Cardiac fibroblast (primary cell): ENCODE data around the gene SUSD3.

Experiments used
- DNase-seq, 2 donors: peaks; one replicate each; pipeline versions ENCODE4 v3.0.0 to v3.0.0-alpha.2; 2010; ENCODE audit warnings: low read depth in 2 of 2
- H3K4me3 ChIP-seq, 2 donors: replicated peaks in 1 of 2; 1 replicate in 1 of 2; 2 replicates in 1 of 2; pipeline ENCODE4 v1.5.1; 2011; ENCODE audit warnings: low read depth in 2 of 2, low read length in 2 of 2, mild to moderate bottlenecking in 2 of 2, moderate library complexity in 1 of 2
- CTCF ChIP-seq: IDR thresholded peaks from one replicate; pipeline ENCODE4 v1.5.1; 2011; ENCODE audit warnings: low read depth, mild to moderate bottlenecking, low read length, inconsistent platforms

The SUSD3 gene

DNA sequence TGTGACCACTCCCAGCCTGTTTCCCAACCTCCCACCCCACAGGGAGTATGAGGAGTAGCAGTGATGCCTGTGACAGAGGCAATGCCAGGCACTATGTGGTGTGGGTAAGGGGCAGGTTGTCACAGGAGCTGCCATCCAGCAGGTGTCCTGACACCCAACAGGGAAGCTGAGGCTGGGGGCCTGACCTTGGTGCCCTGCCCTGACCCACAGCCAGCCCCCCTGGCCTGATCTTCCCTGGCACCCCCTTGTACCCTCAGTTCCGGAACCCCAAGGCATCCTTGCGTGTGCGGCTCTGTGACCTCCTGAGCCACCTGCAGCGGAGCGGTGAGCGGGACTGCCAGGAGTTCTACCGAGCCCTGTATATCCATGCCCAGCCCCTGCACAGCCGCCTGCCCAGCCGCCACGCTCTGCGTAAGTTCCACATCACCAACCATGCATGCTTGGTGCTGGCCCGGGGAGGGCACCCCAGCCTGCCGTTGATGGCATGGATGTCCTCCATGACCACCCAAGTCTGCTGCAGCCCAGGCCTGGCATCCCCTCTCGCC lies 51.9 kb downstream of the SUSD3 start:
- H3K4me3 ChIP-seq = no peak overlapping the region
- no peak for TF ChIP-seq CTCF
- no peak for DNase-seq

GRCh38 chr9:93111001-93111370 lies 52.5 kb downstream of the SUSD3 start:
- no peak for DNase-seq

GRCh38 chr9:93111371-93112115 lies 53.0 kb downstream of the SUSD3 start:
- no peak for DNase-seq
- no peak for TF ChIP-seq CTCF
- no peak overlapping the region for H3K4me3 ChIP-seq

More at GRCh38 chr9:93111001-93111370, 52.5 kb downstream of the SUSD3 start:
- H3K4me3 ChIP-seq = no peak overlapping the region
- TF ChIP-seq CTCF = no peak

GRCh38 chr9:93112116-93112863 lies 53.8 kb downstream of the SUSD3 start:
- H3K4me3 ChIP-seq = no peak overlapping the region
- TF ChIP-seq CTCF = no peak
- DNase-seq = no peak

DNA sequence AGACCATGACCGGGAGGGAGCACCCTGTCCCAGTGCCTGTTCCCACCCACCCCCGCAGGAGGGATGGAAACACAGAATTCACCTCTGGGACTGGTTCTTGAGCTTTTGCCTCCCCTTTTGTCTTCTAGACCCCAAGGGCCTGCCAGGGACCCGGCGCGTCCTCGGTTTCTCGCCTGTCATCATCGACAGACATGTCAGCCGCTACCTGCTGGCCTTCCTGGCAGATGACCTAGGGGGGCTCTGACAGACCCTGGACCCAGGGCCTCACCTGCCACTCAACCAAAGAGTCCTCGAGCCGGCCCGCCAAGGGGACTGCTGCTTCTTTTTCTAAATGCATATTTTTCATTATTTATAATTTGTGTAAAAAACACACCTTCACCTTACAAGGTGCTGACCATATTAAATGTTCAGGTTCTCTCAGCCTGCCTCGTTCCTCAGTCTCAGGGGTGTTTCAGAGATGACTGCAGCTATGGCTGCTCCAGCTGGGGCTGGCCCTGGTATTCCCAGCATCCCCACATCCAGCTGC lies 54.4 kb downstream of the SUSD3 start:
- no peak overlapping the region for H3K4me3 ChIP-seq
- no peak for DNase-seq
- no peak for TF ChIP-seq CTCF

GRCh38 chr9:93114169-93114983 lies 55.9 kb downstream of the SUSD3 start:
- TF ChIP-seq CTCF = no peak
- no peak overlapping the region for H3K4me3 ChIP-seq
- DNase-seq = no peak
